Upper lobe of right lung (tissue), 1 donor: Measurements from ENCODE around the gene TTBK1. TPM values are rescaled to one million over a fixed set of nuclear protein-coding genes. Genes with fewer than 3 reads are reported as not detected.

Source experiments
- ATAC-seq: fragments of 200-7000 bp; cut with Tn5 transposase; one replicate; pipeline ENCODE4 v1.9.1; 2020; ENCODE audit warnings: mild to moderate bottlenecking, moderate library complexity
- DNase-seq: peaks from one replicate; pipeline ENCODE4 v3.0.0-alpha.2; 2020
- H3K27ac ChIP-seq: fragments of 200-600 bp; one replicate; pipeline ENCODE4 v1.8.0; 2022
- H3K27me3 ChIP-seq: fragments of 200-600 bp; one replicate; pipeline ENCODE4 v1.8.0; 2022; ENCODE audit warnings: mild to moderate bottlenecking
- H3K36me3 ChIP-seq: fragments of 200-600 bp; one replicate; pipeline ENCODE4 v1.8.0; 2022
- H3K4me1 ChIP-seq: fragments of 200-600 bp; one replicate; pipeline ENCODE4 v1.8.0; 2022
- H3K4me3 ChIP-seq: fragments of 200-600 bp; one replicate; pipeline ENCODE4 v1.8.0; 2022; ENCODE audit warnings: mild to moderate bottlenecking
- H3K9me3 ChIP-seq: fragments of 200-600 bp; one replicate; pipeline ENCODE4 v1.8.0; 2022
- CTCF ChIP-seq: fragments of 200-600 bp; IDR thresholded peaks from one replicate; pipeline ENCODE4 v1.8.0; 2022; ENCODE audit warnings: antibody characterized with exemption
- intact Hi-C: fragments of 100-400 bp; cut with DNase I; formaldehyde crosslinking; loops from one replicate; pipeline ENCODE4 v1.11.0; 2022
- total RNA-seq: library from RNA; stranded (reverse); fragmentation: NEBNext Ultra II Directional; extraction: Animal tissue kit (Norgen Biotek cat#: 25700); gene quantifications from one replicate; pipeline ENCODE4 v1.2.1, GENCODE V29; 2021
- donor health status: DM: no; HTN: yes; CAD: no; lungs with severe emphysema.

TTBK1 gene
- total RNA-seq, 1 donor from 2014 or later, result 0.17 TPM

DNA sequence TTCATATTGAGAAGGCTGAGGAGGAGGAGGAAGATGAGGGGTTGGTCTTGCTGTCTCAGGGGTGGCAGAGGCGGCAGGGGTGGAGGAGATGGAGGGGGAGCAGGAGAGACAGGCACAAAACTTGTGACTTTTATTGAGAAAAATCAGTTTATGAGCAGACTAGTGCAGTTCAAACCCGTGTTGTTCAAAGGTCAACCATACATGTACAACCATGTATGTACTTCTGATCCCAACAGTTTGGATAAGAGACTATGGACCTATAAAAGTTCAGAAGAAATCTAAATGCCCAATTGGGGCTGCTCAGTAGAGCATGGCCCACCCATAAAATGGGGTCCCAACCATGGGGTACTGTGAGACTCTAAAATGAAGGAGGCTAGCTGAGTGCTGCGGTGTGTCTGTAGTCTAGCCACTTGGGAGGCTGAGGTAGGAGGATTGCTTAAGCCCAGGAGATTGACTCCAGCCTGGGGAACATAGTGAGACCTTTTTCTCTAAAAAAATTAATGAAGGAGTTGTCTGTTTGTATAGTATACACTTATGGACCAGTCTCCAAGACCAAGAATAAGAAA, 47.1 kb downstream of the TTBK1 start:
- peak; percentile 2 for DNase-seq
- Histone ChIP-seq H3K27me3 (peaks cover 8% of the 10 kb centered on the region), H3K4me1 (no peaks in the 10 kb centered on the region), H3K36me3 (no peaks in the 10 kb centered on the region), H3K27ac (no peak overlapping the region), H3K4me3 (no peak overlapping the region), H3K9me3 (no peaks in the 10 kb centered on the region)
- intact Hi-C loops, result no loop called here
- no peak for TF ChIP-seq CTCF
- ATAC-seq, result no peak

DNA sequence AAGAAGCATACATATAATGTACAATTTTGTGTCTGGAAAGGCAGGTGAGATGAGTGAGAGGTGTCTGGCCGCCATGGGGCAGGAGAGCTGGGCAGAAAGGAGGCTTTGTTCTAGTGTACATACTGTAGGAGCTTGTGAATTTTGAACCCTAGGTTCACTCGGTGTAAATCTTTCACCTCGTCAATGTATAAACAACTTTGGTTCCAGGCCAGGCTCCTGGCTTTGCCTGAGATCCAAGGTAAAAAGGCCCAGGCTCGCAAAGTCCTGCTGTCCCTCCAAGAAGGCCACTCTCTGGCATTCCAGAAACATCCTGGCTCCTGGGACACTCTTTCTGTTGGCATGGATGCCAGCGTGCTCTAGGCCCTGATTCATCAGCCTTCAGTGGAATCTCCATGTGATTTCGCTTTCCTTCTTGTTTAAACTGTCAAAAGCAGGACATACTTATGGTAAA, 47.6 kb downstream of the TTBK1 start:
- peaks cover 3% of the 10 kb centered on the region for H3K27me3 ChIP-seq
- no peak overlapping the region for H3K4me3 ChIP-seq
- intact Hi-C loops, result no loop called here
- DNase-seq (peak; percentile 15), ATAC-seq (no peak)
- TF ChIP-seq CTCF, result no peak
- H3K36me3 ChIP-seq, result no peaks in the 10 kb centered on the region
- no peak overlapping the region for H3K27ac ChIP-seq
- no peaks in the 10 kb centered on the region for H3K9me3 ChIP-seq
- no peaks in the 10 kb centered on the region for H3K4me1 ChIP-seq

GRCh38 chr6:43291708-43292107, 48.4 kb downstream of the TTBK1 start:
- Histone ChIP-seq H3K36me3 (no peaks in the 10 kb centered on the region), H3K27ac (no peak overlapping the region), H3K4me1 (no peaks in the 10 kb centered on the region), H3K4me3 (no peak overlapping the region), H3K27me3 (no peaks in the 10 kb centered on the region), H3K9me3 (no peaks in the 10 kb centered on the region)
- intact Hi-C loops, result no loop called here
- no peak for DNase-seq
- ATAC-seq, result no peak
- no peak for TF ChIP-seq CTCF

DNA sequence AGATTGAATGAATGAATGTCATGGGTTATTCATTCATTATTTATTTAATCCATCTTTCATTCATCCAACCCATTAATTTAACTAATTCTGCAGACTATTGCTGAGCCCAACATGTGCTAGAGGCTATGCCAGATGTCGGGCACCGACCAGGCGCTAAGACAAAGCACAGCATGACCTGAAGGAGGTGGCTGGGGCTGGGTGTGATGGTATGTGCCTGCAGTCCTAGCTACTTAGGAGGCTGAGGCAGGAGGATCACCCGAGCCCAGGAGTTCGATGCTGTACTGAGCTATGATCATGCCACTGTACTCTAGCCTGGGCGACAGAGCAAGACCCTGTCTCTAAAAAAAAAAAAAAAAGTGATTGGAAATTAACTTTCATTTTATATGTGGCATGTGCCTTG, 49.1 kb downstream of the TTBK1 start:
- no peaks in the 10 kb centered on the region for H3K27me3 ChIP-seq
- no peaks in the 10 kb centered on the region for H3K9me3 ChIP-seq
- no peak overlapping the region for H3K4me3 ChIP-seq
- no peak overlapping the region for H3K27ac ChIP-seq
- DNase-seq, result peak; percentile 10
- ATAC-seq, result no peak
- no peaks in the 10 kb centered on the region for H3K36me3 ChIP-seq
- no peaks in the 10 kb centered on the region for H3K4me1 ChIP-seq
- TF ChIP-seq CTCF, result no peak
- intact Hi-C loops, result no loop called here

DNA sequence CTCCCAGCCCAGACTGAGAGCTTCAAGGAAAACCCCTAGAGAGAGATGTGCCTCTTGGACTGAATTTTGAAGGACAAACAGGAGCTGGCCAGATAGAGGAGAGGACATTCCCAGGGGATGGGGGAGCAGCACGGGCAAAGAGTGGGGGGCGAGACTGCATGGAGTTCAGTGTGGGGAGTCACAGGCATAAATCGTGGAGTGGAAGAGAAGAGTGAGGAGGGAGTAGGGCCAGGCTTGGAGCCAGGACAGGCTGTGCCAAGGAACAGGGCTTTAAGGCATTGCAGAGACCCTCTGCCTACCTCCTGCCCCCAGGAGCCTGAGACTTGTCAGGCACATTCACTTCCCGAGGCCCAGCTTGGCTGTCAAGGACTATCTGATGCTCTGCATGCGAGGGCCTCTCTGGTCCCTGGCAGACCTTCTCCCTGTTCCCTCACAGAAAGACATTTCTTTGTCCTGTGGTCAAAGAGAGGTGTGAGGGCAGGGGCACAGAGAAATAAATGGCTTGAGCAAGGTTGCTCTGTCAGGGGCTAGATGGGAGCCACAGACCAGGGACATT, 49.6 kb downstream of the TTBK1 start:
- DNase-seq, result peak; percentile 25
- Histone ChIP-seq H3K4me3 (no peak overlapping the region), H3K27me3 (no peaks in the 10 kb centered on the region), H3K9me3 (no peaks in the 10 kb centered on the region), H3K27ac (no peak overlapping the region), H3K4me1 (no peaks in the 10 kb centered on the region), H3K36me3 (no peaks in the 10 kb centered on the region)
- no peak for TF ChIP-seq CTCF
- no peak for ATAC-seq
- intact Hi-C loops, result no loop called here

GRCh38 chr6:43293698-43294097, 50.4 kb downstream of the TTBK1 start:
- Histone ChIP-seq H3K9me3 (no peaks in the 10 kb centered on the region), H3K36me3 (no peaks in the 10 kb centered on the region), H3K27me3 (no peaks in the 10 kb centered on the region), H3K27ac (no peak overlapping the region), H3K4me1 (no peaks in the 10 kb centered on the region), H3K4me3 (no peak overlapping the region)
- intact Hi-C loops, result no loop called here
- ATAC-seq (no peak), DNase-seq (no peak)
- TF ChIP-seq CTCF, result no peak
